Left ventricle myocardium inferior (tissue), 1 donor: ENCODE data around the gene SCN1A. TPM values are rescaled to one million over a fixed set of nuclear protein-coding genes. Genes with fewer than 3 reads are reported as not detected.
"Not testable (repeated sequence)": the region's sequence is repeated elsewhere in the genome, so short reads cannot be mapped to it uniquely, and the experiment has no call there.

Experiments
- DNase-seq: peaks from one replicate; pipeline ENCODE4 v3.0.0-alpha.2; 2020
- H3K27ac ChIP-seq: fragments of 200-600 bp; replicated peaks from 2 replicates; pipeline ENCODE4 v1.8.0; 2021
- H3K27me3 ChIP-seq: fragments of 200-600 bp; 2 replicates; pipeline ENCODE4 v1.8.0; 2021; ENCODE audit warnings: low read depth
- H3K36me3 ChIP-seq: fragments of 200-600 bp; 2 replicates; pipeline ENCODE4 v1.8.0; 2021
- H3K4me1 ChIP-seq: fragments of 200-600 bp; 2 replicates; pipeline ENCODE4 v1.8.0; 2021
- H3K4me3 ChIP-seq: fragments of 200-600 bp; 2 replicates; pipeline ENCODE4 v1.8.0; 2021; ENCODE audit warnings: mild to moderate bottlenecking, moderate library complexity
- H3K9me3 ChIP-seq: fragments of 200-600 bp; replicated peaks from 2 replicates; pipeline ENCODE4 v1.8.0; 2021
- intact Hi-C: fragments of 100-400 bp; cut with micrococcal nuclease; formaldehyde crosslinking; loops from one replicate; pipeline ENCODE4 v1.11.0; 2022
- total RNA-seq: library from RNA; stranded (reverse); fragmentation: NEBNext Ultra II Directional; extraction: Animal tissue kit (Norgen Biotek cat#: 25700); gene quantifications from one replicate; pipeline ENCODE4 v1.2.1, GENCODE V29; 2021
- TF ChIP-seq, protein P1 (sequence below): fragments of 200-600 bp; IDR thresholded peaks from 2 replicates; pipeline ENCODE4 v1.8.0; 2021; ENCODE audit warnings: antibody characterized with exemption, mild to moderate bottlenecking, borderline replicate concordance
- donor health status: DM: no; HTN: yes; CAD: no; lungs with severe emphysema.

Gene SCN1A
- total RNA-seq, 1 donor from 2014 or later = 0.63 TPM

DNA sequence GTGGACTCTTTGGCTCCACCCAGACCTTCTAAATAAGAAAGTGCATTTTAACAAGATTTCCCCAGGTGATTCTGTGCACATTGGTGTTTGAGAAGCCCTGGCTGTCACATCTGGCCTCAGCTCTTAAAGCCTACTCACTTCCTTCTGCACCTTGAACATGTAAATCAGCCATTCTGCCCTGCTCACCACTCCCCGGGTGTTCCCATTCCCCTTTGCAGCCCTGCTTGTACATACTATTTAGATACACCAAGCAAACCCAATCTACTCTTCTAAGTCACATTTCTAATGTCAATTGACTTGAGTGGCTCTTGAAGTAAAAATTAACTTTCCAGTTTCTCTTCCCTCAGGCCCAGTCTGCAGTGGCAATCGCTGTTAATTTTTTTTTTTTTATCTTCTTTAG, 13.1 kb upstream of the SCN1A start:
- no peak for DNase-seq
- TF ChIP-seq, protein P1, sequence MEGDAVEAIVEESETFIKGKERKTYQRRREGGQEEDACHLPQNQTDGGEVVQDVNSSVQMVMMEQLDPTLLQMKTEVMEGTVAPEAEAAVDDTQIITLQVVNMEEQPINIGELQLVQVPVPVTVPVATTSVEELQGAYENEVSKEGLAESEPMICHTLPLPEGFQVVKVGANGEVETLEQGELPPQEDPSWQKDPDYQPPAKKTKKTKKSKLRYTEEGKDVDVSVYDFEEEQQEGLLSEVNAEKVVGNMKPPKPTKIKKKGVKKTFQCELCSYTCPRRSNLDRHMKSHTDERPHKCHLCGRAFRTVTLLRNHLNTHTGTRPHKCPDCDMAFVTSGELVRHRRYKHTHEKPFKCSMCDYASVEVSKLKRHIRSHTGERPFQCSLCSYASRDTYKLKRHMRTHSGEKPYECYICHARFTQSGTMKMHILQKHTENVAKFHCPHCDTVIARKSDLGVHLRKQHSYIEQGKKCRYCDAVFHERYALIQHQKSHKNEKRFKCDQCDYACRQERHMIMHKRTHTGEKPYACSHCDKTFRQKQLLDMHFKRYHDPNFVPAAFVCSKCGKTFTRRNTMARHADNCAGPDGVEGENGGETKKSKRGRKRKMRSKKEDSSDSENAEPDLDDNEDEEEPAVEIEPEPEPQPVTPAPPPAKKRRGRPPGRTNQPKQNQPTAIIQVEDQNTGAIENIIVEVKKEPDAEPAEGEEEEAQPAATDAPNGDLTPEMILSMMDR = no peak
- H3K27me3 ChIP-seq = peaks cover 9% of the 10 kb centered on the region
- no peaks in the 10 kb centered on the region for H3K9me3 ChIP-seq
- H3K36me3 ChIP-seq = no peaks in the 10 kb centered on the region
- no peak overlapping the region for H3K27ac ChIP-seq
- no peaks in the 10 kb centered on the region for H3K4me1 ChIP-seq
- intact Hi-C loops = no loop called here
- no peak overlapping the region for H3K4me3 ChIP-seq

DNA sequence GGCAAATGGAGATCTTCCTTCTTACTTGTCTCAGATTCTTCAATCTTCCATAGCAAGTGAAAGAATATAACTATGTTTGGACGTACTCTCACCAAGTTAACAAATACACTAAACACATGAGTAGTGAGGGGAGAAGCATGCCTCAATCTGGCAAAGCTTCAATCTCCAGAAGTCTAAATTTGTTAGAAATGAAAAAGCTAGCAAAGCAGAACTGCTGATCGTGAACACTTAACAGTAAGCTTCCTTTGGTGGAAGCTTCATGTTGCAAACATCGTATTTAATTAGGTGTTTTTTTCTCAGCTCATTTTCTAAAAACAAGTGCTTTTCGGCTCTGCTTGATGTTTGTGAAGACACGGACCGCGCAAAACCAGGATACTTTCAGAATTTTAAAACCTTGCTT, 12.7 kb upstream of the SCN1A start:
- Histone ChIP-seq H3K27me3 (peaks cover 13% of the 10 kb centered on the region), H3K27ac (no peak overlapping the region), H3K36me3 (no peaks in the 10 kb centered on the region), H3K9me3 (no peaks in the 10 kb centered on the region), H3K4me3 (no peak overlapping the region), H3K4me1 (no peaks in the 10 kb centered on the region)
- TF ChIP-seq, protein P1 = no peak
- intact Hi-C loops = no loop called here
- no peak for DNase-seq

DNA sequence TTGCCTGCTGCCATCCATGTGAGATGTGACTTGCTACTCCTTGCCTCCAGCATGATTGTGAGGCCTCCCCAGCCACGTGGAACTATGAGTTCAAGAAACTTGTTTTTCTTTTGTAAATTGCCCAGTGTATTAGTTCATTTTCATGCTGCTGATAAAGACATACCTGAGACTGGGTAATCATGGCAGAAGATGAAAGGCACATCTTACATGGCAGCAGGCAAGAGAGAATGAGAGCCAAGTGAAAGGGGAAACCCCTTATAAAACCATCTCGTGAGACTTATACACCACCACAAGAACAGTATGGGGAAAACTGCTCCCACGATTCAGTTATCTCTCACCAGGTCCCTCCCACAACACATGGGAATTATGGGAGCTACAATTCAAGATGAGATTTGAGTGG, 11.7 kb upstream of the SCN1A start:
- H3K4me3 ChIP-seq, H3K9me3 ChIP-seq, DNase-seq, H3K4me1 ChIP-seq, intact Hi-C loops, H3K36me3 ChIP-seq, H3K27ac ChIP-seq: not testable (repeated sequence)
- H3K27me3 ChIP-seq = peaks cover 23% of the 10 kb centered on the region

DNA sequence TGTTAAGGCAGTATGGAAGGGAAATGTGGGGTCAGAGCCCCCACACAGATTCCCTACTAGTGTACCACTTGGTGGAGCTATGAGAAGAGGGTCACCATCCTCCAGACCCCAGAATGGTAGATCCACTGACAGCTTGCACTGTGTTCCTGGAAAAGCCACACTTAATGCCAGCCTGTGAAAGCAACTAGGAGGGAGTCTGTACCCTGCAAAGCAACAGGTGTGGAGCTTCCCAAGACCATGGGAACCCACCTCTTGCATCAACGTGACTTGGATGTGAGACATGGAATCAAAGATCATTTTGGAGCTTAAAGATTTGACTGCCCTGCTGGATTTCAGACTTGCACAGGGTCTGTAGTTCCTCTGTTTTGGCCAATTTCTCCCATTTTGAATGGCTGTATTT, 10.8 kb upstream of the SCN1A start:
- H3K4me1 ChIP-seq = no peaks in the 10 kb centered on the region
- H3K4me3 ChIP-seq = no peak overlapping the region
- H3K27me3 ChIP-seq = peaks cover 27% of the 10 kb centered on the region
- intact Hi-C loops = no loop called here
- no peaks in the 10 kb centered on the region for H3K9me3 ChIP-seq
- H3K27ac ChIP-seq = no peak overlapping the region
- H3K36me3 ChIP-seq = no peaks in the 10 kb centered on the region
- TF ChIP-seq, protein P1 = no peak
- no peak for DNase-seq

DNA sequence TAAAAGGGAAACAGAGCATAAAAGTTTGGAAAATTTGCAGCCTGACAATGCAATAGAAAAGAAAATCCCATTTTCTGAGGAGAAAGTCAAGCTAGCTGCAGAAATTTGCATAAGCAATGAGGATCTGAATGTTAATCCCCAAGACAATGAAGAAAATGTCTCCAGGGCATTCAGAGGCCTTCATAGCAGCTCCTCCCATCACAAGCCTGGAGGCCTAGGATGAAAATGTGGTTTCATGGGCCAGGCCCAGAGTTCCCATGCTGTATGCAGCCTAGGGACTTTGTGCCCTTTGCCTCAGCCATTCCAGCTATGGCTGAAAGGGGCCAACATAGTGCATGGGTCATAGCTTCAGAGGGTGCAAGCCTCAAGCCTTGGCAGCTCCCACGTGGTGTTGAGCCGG, 10.3 kb upstream of the SCN1A start:
- intact Hi-C loops = no loop called here
- DNase-seq = no peak
- H3K36me3 ChIP-seq = no peaks in the 10 kb centered on the region
- H3K4me1 ChIP-seq = no peaks in the 10 kb centered on the region
- peaks cover 32% of the 10 kb centered on the region for H3K27me3 ChIP-seq
- H3K4me3 ChIP-seq = no peak overlapping the region
- TF ChIP-seq, protein P1 = no peak
- H3K27ac ChIP-seq = no peak overlapping the region
- H3K9me3 ChIP-seq = no peaks in the 10 kb centered on the region

DNA sequence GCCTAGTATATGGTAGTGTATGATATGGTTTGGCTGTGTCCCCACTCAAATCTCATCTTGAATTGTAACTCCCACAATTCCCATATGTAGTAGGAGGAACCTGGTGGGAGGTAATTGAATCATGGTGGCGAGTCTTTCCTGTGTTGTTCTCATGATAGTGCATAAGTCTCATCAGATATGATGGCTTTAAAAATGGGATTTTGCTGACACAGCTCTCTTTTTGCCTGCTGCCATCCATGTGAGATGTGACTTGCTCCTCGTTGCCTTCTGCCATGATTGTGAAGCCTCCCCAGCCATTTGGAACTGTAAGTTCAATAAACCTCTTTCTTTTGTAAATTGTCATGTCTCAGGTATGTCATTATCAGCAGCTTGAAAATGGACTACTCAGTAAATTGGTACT, 9.5 kb upstream of the SCN1A start:
- TF ChIP-seq, protein P1 = no peak
- peaks cover 40% of the 10 kb centered on the region for H3K27me3 ChIP-seq
- no peaks in the 10 kb centered on the region for H3K4me1 ChIP-seq
- H3K36me3 ChIP-seq = no peaks in the 10 kb centered on the region
- H3K27ac ChIP-seq = no peak overlapping the region
- DNase-seq = no peak
- H3K9me3 ChIP-seq = no peaks in the 10 kb centered on the region
- intact Hi-C loops = no loop called here
- no peak overlapping the region for H3K4me3 ChIP-seq
